Stimulated activated naive B cell treated with anti-CD40 and anti-IgM and Interleukin-4, amounts not matched to agents 10 μg/mL and 1 μg/mL and 100 μg/mL, for 72 hours (primary cell): ENCODE results near the gene PDZD4.

ENCODE experiments used
- ATAC-seq, 2 donors: fragments of 150-1000 bp; cut with Tn5 transposase; replicated peaks; 2 replicates each; pipeline ENCODE4 v1.10.0; 2021; ENCODE audit warnings: moderate library complexity in 1 of 2
- DNase-seq: peaks from one replicate; pipeline ENCODE4 v3.0.0; 2021
- H3K27ac Mint-ChIP-seq: one replicate; pipeline ENCODE4 v1.8.0; 2022; ENCODE audit warnings: mild to moderate bottlenecking, mixed read lengths
- H3K27me3 Mint-ChIP-seq, 2 donors: one replicate each; pipeline ENCODE4 v1.8.0; 2022; ENCODE audit warnings: mixed read lengths in 2 of 2
- H3K36me3 Mint-ChIP-seq, 2 donors: one replicate each; pipeline ENCODE4 v1.8.0; 2022; ENCODE audit warnings: mixed read lengths in 2 of 2, mild to moderate bottlenecking in 1 of 2
- H3K4me1 Mint-ChIP-seq, 2 donors: one replicate each; pipeline ENCODE4 v1.8.0; 2022; ENCODE audit warnings: mixed read lengths in 2 of 2, mild to moderate bottlenecking in 1 of 2
- H3K4me3 Mint-ChIP-seq, 2 donors: one replicate each; pipeline ENCODE4 v1.8.0; 2022; ENCODE audit warnings: mild to moderate bottlenecking in 2 of 2, mixed read lengths in 2 of 2, moderate library complexity in 1 of 2
- H3K9me3 Mint-ChIP-seq, 2 donors: one replicate each; pipeline ENCODE4 v1.8.0; 2022; ENCODE audit warnings: mixed read lengths in 2 of 2, mild to moderate bottlenecking in 1 of 2

PDZD4 gene

GRCh38 chrX:153864101-153864500, 33.8 kb upstream of the PDZD4 start:
- Mint-ChIP-seq H3K27me3 (peaks cover 0 to 6% of the 10 kb centered on the region in 2 donors), H3K36me3 (peaks cover 9 to 12% of the 10 kb centered on the region in 2 donors), H3K9me3 (no peaks in the 10 kb centered on the region), H3K4me1 (peaks cover 2 to 7% of the 10 kb centered on the region in 2 donors), H3K4me3 (no peak overlapping the region), H3K27ac (no peak overlapping the region)
- no peak for DNase-seq
- no peak for ATAC-seq

GRCh38 chrX:153863251-153863991, 33.1 kb upstream of the PDZD4 start:
- no peak for DNase-seq
- no peak for ATAC-seq
- Mint-ChIP-seq H3K27ac (no peak overlapping the region), H3K9me3 (no peaks in the 10 kb centered on the region), H3K4me3 (no peak overlapping the region), H3K4me1 (peaks cover 2 to 7% of the 10 kb centered on the region in 2 donors), H3K36me3 (peaks cover 9 to 11% of the 10 kb centered on the region in 2 donors), H3K27me3 (peaks cover 0 to 4% of the 10 kb centered on the region in 2 donors)

- H3K27ac Mint-ChIP-seq, result peak overlapping the region; percentile 78
- ATAC-seq (no peak), DNase-seq (no peak)
- H3K36me3 Mint-ChIP-seq, result peaks cover 7% of the 10 kb centered on the region in 2 donors
- H3K9me3 Mint-ChIP-seq, result no peaks in the 10 kb centered on the region
- H3K4me3 Mint-ChIP-seq, result no peak overlapping the region
- H3K4me1 Mint-ChIP-seq, result peaks cover 2 to 8% of the 10 kb centered on the region in 2 donors
- peaks cover 0 to 4% of the 10 kb centered on the region in 2 donors for H3K27me3 Mint-ChIP-seq
Measured at GRCh38 chrX:153862369-153863250, 32.3 kb upstream of the PDZD4 start.

- Mint-ChIP-seq H3K9me3 (no peaks in the 10 kb centered on the region), H3K27me3 (peaks cover 0 to 8% of the 10 kb centered on the region in 2 donors), H3K4me1 (peaks cover 3 to 14% of the 10 kb centered on the region in 2 donors), H3K27ac (no peak overlapping the region), H3K36me3 (peaks cover 7% of the 10 kb centered on the region in 2 donors), H3K4me3 (no peak overlapping the region)
- DNase-seq, result no peak
- no peak for ATAC-seq
Measured at GRCh38 chrX:153861733-153862310, 31.5 kb upstream of the PDZD4 start.

- peaks cover 7% of the 10 kb centered on the region in 2 donors for H3K36me3 Mint-ChIP-seq
- H3K27me3 Mint-ChIP-seq, result peaks cover 0 to 8% of the 10 kb centered on the region in 2 donors
- H3K4me3 Mint-ChIP-seq, result no peak overlapping the region
- H3K27ac Mint-ChIP-seq, result no peak overlapping the region
- H3K9me3 Mint-ChIP-seq, result no peaks in the 10 kb centered on the region
- peaks cover 3 to 14% of the 10 kb centered on the region in 2 donors for H3K4me1 Mint-ChIP-seq
- ATAC-seq, result no peak
- DNase-seq, result no peak
Measured at GRCh38 chrX:153861151-153861550, 30.8 kb upstream of the PDZD4 start.

- Mint-ChIP-seq H3K4me1 (peaks cover 2 to 14% of the 10 kb centered on the region in 2 donors), H3K36me3 (no peaks in the 10 kb centered on the region), H3K4me3 (no peak overlapping the region), H3K27ac (no peak overlapping the region), H3K27me3 (peaks cover 3 to 8% of the 10 kb centered on the region in 2 donors), H3K9me3 (no peaks in the 10 kb centered on the region)
- DNase-seq (no peak), ATAC-seq (no peak)
Measured at GRCh38 chrX:153857348-153857903, 27.1 kb upstream of the PDZD4 start.

GRCh38 chrX:153854702-153855101, 24.4 kb upstream of the PDZD4 start:
- Mint-ChIP-seq H3K9me3 (no peaks in the 10 kb centered on the region), H3K4me1 (peaks cover 2 to 7% of the 10 kb centered on the region in 2 donors), H3K27ac (no peak overlapping the region), H3K27me3 (peaks cover 9 to 18% of the 10 kb centered on the region in 2 donors), H3K4me3 (no peak overlapping the region), H3K36me3 (no peaks in the 10 kb centered on the region)
- DNase-seq (no peak), ATAC-seq (no peak)

- no peak overlapping the region for H3K4me3 Mint-ChIP-seq
Measured at GRCh38 chrX:153853902-153854267, 23.5 kb upstream of the PDZD4 start.

GRCh38 chrX:153853180-153853901, 23.0 kb upstream of the PDZD4 start:
- H3K36me3 Mint-ChIP-seq, result no peaks in the 10 kb centered on the region
- peaks cover 9 to 15% of the 10 kb centered on the region in 2 donors for H3K27me3 Mint-ChIP-seq
- H3K4me1 Mint-ChIP-seq, result peaks cover 2 to 7% of the 10 kb centered on the region in 2 donors
- DNase-seq (no peak), ATAC-seq (no peak)
- no peak overlapping the region for H3K4me3 Mint-ChIP-seq
- H3K9me3 Mint-ChIP-seq, result no peaks in the 10 kb centered on the region
- no peak overlapping the region for H3K27ac Mint-ChIP-seq

More at GRCh38 chrX:153853902-153854267, 23.5 kb upstream of the PDZD4 start:
- H3K36me3 Mint-ChIP-seq, result no peaks in the 10 kb centered on the region
- H3K4me1 Mint-ChIP-seq, result peaks cover 2 to 7% of the 10 kb centered on the region in 2 donors
- H3K27me3 Mint-ChIP-seq, result peaks cover 9 to 15% of the 10 kb centered on the region in 2 donors
- no peak for ATAC-seq
- no peak overlapping the region for H3K27ac Mint-ChIP-seq
- H3K9me3 Mint-ChIP-seq, result no peaks in the 10 kb centered on the region
- DNase-seq, result no peak

GRCh38 chrX:153851981-153852380, 21.6 kb upstream of the PDZD4 start:
- ATAC-seq (no peak), DNase-seq (no peak)
- H3K4me3 Mint-ChIP-seq, result no peak overlapping the region
- H3K4me1 Mint-ChIP-seq, result peaks cover under 1% of the 10 kb centered on the region in 2 donors
- peaks cover 9 to 12% of the 10 kb centered on the region in 2 donors for H3K27me3 Mint-ChIP-seq
- H3K27ac Mint-ChIP-seq, result no peak overlapping the region
- no peaks in the 10 kb centered on the region for H3K36me3 Mint-ChIP-seq
- H3K9me3 Mint-ChIP-seq, result no peaks in the 10 kb centered on the region

GRCh38 chrX:153848325-153848724, 18.0 kb upstream of the PDZD4 start:
- Mint-ChIP-seq H3K27ac (no peak overlapping the region), H3K4me3 (no peak overlapping the region), H3K36me3 (no peaks in the 10 kb centered on the region), H3K9me3 (no peaks in the 10 kb centered on the region), H3K4me1 (peaks cover 2 to 5% of the 10 kb centered on the region in 2 donors), H3K27me3 (peaks cover 11 to 14% of the 10 kb centered on the region in 2 donors)
- DNase-seq, result no peak
- ATAC-seq, result no peak

GRCh38 chrX:153845842-153846241, 15.5 kb upstream of the PDZD4 start:
- ATAC-seq (no peak), DNase-seq (no peak)
- H3K27ac Mint-ChIP-seq, result no peak overlapping the region
- H3K27me3 Mint-ChIP-seq, result peaks cover 6 to 12% of the 10 kb centered on the region in 2 donors
- H3K9me3 Mint-ChIP-seq, result no peaks in the 10 kb centered on the region
- H3K36me3 Mint-ChIP-seq, result no peaks in the 10 kb centered on the region
- H3K4me1 Mint-ChIP-seq, result peaks cover 2 to 5% of the 10 kb centered on the region in 2 donors
- no peak overlapping the region for H3K4me3 Mint-ChIP-seq

- DNase-seq (no peak), ATAC-seq (peak in 1 of 2 donors; percentile 42)
- H3K9me3 Mint-ChIP-seq, result no peaks in the 10 kb centered on the region
- no peak overlapping the region for H3K4me3 Mint-ChIP-seq
- H3K27me3 Mint-ChIP-seq, result peaks cover 6 to 13% of the 10 kb centered on the region in 2 donors
- no peak overlapping the region for H3K27ac Mint-ChIP-seq
- no peaks in the 10 kb centered on the region for H3K36me3 Mint-ChIP-seq
- H3K4me1 Mint-ChIP-seq, result peaks cover 2 to 5% of the 10 kb centered on the region in 2 donors
Measured at GRCh38 chrX:153845195-153845594, 14.9 kb upstream of the PDZD4 start.
